ENCODE measurements around the gene AOPEP.

DNA sequence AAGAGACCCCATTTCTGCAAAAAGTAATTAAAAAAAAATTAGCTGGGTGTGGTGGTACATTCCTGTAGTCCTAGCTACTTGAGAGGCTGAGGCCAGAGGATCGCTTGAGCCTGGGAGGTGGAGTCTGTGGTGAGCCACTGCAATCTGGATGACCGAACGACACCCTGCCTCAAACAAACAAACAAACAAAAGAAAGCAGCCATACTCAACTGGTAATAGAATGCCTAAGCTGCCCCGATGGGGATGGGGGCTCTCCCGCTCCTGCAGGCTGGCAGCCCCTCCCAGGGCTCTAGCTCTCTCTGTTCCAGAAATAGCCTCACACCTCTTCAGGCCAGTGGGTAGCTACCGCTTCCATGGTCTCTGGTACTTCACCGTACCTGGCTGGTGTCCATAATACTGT lies 349.2 kb downstream of the AOPEP start:
- no peak for TF ChIP-seq TAF15 (IDR thresholded peaks at IDR 0.05; ENCODE audit: low read depth, low read length, poor library complexity, severe bottlenecking)
- TF ChIP-seq, protein P1, sequence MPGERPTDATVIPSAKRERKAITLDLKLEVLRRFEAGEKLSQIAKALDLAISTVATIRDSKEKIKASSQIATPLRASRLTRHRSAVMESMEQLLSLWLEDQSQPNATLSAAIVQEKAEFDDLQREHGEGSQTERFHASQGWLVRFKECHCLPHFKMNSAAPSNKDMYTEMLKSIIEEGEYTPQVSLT (CRISPR knock-in tag; IDR thresholded peaks at IDR 0.05; ENCODE audit: borderline replicate concordance, low read depth): no peak
- TF ChIP-seq ASH2L (IDR thresholded peaks at IDR 0.05; ENCODE audit: insufficient read length, low read depth, low read length): no peak
- no peak for TF ChIP-seq JUND (CRISPR knock-in tag; IDR thresholded peaks at IDR 0.05)
